Osteoblast (primary cell): Measurements from ENCODE around the gene ACTR1B. TPM values are rescaled to one million over a fixed set of nuclear protein-coding genes. Genes with fewer than 3 reads are reported as not detected.

Source experiments
- DNase-seq: peaks from one replicate; pipeline ENCODE4 v3.0.0; 2011; ENCODE audit warnings: low spot score, mixed read lengths; ENCODE audit not compliant: insufficient read length; ENCODE audit errors: missing footprints
- H2AFZ ChIP-seq: 2 replicates; pipeline ENCODE4 v1.6.0; 2011; ENCODE audit warnings: mild to moderate bottlenecking, low read length
- H3K27ac ChIP-seq: 2 replicates; pipeline ENCODE4 v1.5.1; 2011; ENCODE audit warnings: mild to moderate bottlenecking, low read depth, low read length, moderate library complexity
- H3K27me3 ChIP-seq: 2 replicates; pipeline ENCODE4 v1.6.0; 2012; ENCODE audit warnings: mild to moderate bottlenecking, control low read depth, inconsistent platforms, low read length, moderate library complexity; ENCODE audit not compliant: insufficient read depth
- H3K36me3 ChIP-seq: 2 replicates; pipeline ENCODE4 v1.5.1; 2011; ENCODE audit warnings: mild to moderate bottlenecking, low read length, control low read depth, moderate library complexity; ENCODE audit not compliant: insufficient read depth
- H3K4me1 ChIP-seq: 2 replicates; pipeline ENCODE4 v1.5.1; 2011; ENCODE audit warnings: mild to moderate bottlenecking, low read length, control low read depth, moderate library complexity; ENCODE audit not compliant: insufficient read depth
- H3K4me2 ChIP-seq: 2 replicates; pipeline ENCODE4 v1.6.0; 2011; ENCODE audit warnings: mild to moderate bottlenecking, low read length; ENCODE audit not compliant: insufficient read depth
- H3K4me3 ChIP-seq: fragments of 200-600 bp; sonication (generic); 3 replicates; pipeline ENCODE4 v1.5.1; 2012; ENCODE audit warnings: mild to moderate bottlenecking, low read length, inconsistent platforms; ENCODE audit not compliant: insufficient read depth
- H3K79me2 ChIP-seq: 2 replicates; pipeline ENCODE4 v1.6.0; 2012; ENCODE audit warnings: mild to moderate bottlenecking, low read length, control low read depth, inconsistent platforms; ENCODE audit not compliant: insufficient read depth
- H3K9me3 ChIP-seq: 2 replicates; pipeline ENCODE4 v1.5.1; 2011; ENCODE audit warnings: low read depth, low read length, control low read depth
- H4K20me1 ChIP-seq: 2 replicates; pipeline ENCODE4 v1.6.0; 2012; ENCODE audit warnings: mild to moderate bottlenecking, low read length, control low read depth; ENCODE audit not compliant: insufficient read depth
- CTCF ChIP-seq: IDR thresholded peaks from 2 replicates; pipeline ENCODE4 v1.5.1; 2011; ENCODE audit warnings: mild to moderate bottlenecking, low read depth, low read length, moderate library complexity; ENCODE audit errors: extremely low read depth
- total RNA-seq: library from RNA; depleted of rRNA; stranded (reverse); fragments of >200 nt; gene quantifications from 2 replicates; pipeline ENCODE4 v1.2.3, GENCODE V29; 2012

Gene ACTR1B
- total RNA-seq, 1 donor: 44.9 TPM

GRCh38 chr2:97646977-97647376 lies 16.9 kb downstream of the ACTR1B start:
- no peaks in the 10 kb centered on the region for H3K9me3 ChIP-seq
- peak overlapping the region; percentile 8 for H3K27ac ChIP-seq
- TF ChIP-seq CTCF: no peak
- H3K27me3 ChIP-seq: no peaks in the 10 kb centered on the region
- H3K36me3 ChIP-seq: peaks cover 21% of the 10 kb centered on the region
- no peaks in the 10 kb centered on the region for H3K4me1 ChIP-seq
- H2AFZ ChIP-seq: no peak overlapping the region
- peak overlapping the region; percentile 97 for H3K4me3 ChIP-seq
- no peaks in the 10 kb centered on the region for H4K20me1 ChIP-seq
- peaks cover 15% of the 10 kb centered on the region for H3K79me2 ChIP-seq
- H3K4me2 ChIP-seq: peak overlapping the region; percentile 93
- peak; percentile 72 for DNase-seq

- H4K20me1 ChIP-seq: no peaks in the 10 kb centered on the region
- H3K27me3 ChIP-seq: no peaks in the 10 kb centered on the region
- peak within 1 kb of the TSS; percentile 98 for H2AFZ ChIP-seq
- peak within 1 kb of the TSS; percentile 81 for H3K27ac ChIP-seq
- H3K79me2 ChIP-seq: peaks cover 15% of the 10 kb centered on the region
- peaks cover 21% of the 10 kb centered on the region for H3K36me3 ChIP-seq
- peak; percentile 99 for DNase-seq
- H3K4me2 ChIP-seq: peak within 1 kb of the TSS; percentile 93
- H3K9me3 ChIP-seq: no peaks in the 10 kb centered on the region
- no peaks in the 10 kb centered on the region for H3K4me1 ChIP-seq
- no peak for TF ChIP-seq CTCF
- H3K4me3 ChIP-seq: peak within 1 kb of the TSS; percentile 97
Measured at GRCh38 chr2:97645695-97646629, 17.9 kb downstream of the ACTR1B start, which contains the start of gene COX5B. COX5B (plus strand) TSS chr2:97646062; CDS start chr2:97646087, 25 bp downstream.

GRCh38 chr2:97645112-97645694 lies 18.6 kb downstream of the ACTR1B start:
- peaks cover 15% of the 10 kb centered on the region for H3K79me2 ChIP-seq
- H3K4me3 ChIP-seq: peak overlapping the region; percentile 97
- H3K4me2 ChIP-seq: peak overlapping the region; percentile 93
- H3K9me3 ChIP-seq: no peaks in the 10 kb centered on the region
- H4K20me1 ChIP-seq: no peaks in the 10 kb centered on the region
- peaks cover 21% of the 10 kb centered on the region for H3K36me3 ChIP-seq
- peak overlapping the region; percentile 73 for H3K27ac ChIP-seq
- H3K4me1 ChIP-seq: no peaks in the 10 kb centered on the region
- no peak for TF ChIP-seq CTCF
- peak overlapping the region; percentile 98 for H2AFZ ChIP-seq
- no peaks in the 10 kb centered on the region for H3K27me3 ChIP-seq
- peak; percentile 53 for DNase-seq
